OCI-M2 (cell line): ENCODE results near the gene METTL13.
"Not testable (repeated sequence)": the region's sequence is repeated elsewhere in the genome, so short reads cannot be mapped to it uniquely, and the experiment has no call there.

ENCODE experiments used
- DNase-seq: peaks from one replicate; lab custom pipeline; 2025; ENCODE audit not compliant: unreplicated experiment; lab: John Stamatoyannopoulos, UW

The METTL13 gene

DNA sequence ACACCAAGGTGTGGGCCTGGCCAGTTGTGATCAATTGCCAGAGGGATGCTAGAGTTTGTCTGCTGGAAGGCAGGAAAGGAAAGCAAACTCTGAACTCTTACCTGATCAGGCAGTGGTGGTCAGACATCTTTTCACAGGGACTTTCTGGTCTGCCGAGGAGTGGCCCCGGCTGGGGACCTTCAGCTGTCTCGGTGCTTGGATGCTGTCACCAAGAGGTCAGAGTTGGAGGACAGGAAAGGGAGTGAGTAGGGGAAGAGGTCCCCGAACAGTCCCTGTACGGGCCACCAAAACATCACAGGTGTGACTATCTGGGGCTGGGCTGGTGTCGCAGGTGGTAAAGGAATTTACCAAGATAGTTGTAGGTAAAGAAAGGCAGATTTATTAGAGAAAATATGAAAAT, 17.7 kb upstream of the METTL13 start:
- no peak for DNase-seq

DNA sequence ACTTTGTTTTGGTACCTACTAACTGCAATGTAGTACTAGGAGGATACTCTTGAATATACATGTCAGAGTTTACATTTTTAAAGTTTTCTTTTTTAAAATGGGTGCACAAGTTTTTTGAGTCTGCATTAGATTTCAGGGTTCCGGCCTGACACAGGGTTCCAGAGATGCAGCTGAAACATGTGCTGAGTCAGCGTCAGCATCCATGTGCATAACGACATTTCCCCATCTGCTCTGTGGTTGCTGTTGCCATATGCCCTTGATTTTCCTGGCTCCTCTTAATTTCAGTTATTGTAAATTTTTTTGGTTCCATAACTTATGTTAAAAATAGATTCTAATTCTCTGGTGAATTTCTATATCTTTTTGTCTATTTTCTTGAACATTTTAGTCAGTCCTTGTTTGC, 12.3 kb upstream of the METTL13 start:
- DNase-seq = no peak

DNA sequence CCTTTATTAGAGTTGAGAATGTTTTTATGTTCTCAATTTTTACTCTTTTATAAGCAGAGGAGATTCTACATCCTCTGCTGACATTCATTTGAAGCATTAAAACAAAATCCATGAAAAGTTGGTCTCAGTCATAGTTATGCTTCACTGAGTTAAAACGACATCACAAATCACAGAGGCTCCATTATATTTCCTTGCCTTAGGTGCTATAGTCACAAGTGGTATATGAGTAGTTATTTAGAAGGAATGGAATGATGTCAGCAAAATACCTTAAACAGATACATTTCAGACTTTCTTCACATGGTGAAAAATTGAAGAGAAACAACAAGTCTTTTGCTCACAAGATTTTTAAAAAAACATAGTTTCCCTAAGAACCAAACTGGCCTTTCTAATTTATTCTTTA, 11.7 kb upstream of the METTL13 start:
- DNase-seq = no peak

GRCh38 chr1:171772312-171772711, 9.1 kb upstream of the METTL13 start:
- no peak for DNase-seq

DNA sequence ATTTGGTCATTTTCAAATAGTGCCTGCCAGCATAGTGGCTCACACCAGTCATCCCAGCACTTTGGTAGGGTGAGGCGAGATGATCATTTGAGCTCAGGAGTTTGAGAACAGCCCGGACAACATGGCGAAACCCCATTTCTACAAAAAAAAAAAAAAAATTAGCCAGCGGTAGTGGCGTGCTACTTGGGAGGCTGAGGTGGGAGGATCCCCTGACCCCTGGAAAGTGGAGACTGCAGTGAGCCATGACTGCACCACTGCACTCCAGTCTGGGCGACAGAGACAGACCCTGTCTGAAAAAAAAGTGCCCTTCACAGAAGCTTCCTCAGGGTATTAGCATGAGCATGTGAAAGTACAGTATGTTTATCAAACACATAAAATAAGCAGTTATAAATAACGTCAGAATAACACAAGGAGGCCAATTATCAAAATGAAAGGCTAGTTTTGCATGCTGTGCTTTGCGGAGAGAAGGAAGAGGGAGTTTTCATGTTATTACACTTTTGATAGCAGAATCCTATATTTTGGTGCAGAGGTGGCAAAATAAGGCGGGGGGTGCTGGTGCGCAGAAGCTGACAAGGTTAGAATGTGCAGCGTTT, 781 bp upstream of the METTL13 start:
- no peak for DNase-seq

DNA sequence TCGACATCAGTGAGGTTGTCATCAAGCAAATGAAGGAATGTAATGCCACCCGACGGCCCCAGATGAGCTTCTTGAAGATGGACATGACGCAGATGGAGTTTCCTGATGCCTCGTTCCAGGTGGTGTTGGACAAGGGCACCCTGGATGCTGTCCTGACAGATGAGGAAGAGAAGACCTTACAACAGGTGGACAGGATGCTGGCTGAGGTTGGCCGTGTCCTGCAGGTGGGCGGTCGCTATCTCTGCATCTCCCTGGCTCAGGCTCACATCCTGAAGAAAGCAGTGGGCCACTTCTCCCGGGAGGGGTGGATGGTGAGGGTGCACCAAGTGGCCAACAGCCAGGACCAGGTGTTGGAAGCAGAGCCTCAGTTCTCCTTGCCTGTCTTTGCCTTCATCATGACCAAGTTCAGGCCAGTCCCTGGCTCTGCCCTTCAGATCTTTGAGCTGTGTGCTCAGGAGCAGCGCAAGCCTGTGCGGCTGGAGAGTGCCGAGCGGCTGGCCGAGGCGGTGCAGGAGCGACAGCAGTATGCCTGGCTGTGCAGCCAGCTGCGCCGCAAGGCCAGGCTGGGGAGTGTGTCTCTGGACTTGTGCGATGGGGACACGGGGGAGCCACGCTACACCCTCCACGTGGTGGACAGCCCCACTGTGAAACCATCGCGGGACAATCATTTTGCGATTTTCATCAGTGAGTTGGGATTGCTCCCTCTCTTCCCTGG, 2.5 kb downstream of the METTL13 start:
- no peak for DNase-seq

DNA sequence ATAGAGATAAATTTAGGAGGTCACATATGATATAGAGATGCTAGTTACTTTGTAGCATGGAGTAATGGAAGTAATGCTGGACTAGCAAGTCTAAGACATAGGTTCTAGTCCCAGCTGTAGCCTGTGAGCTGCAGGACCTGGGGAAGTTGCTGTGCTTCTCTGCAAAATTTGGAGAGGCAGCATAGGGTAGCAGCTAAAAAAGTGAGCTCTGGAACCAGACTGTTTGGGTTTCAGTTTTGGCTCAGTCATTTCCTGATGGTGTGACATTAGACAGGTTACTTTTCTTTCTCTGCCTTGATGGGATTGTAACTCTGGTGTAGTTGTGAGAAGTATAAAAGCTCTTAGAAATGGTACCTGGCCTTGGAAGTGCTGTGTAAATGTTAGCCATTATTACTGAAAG, 3.3 kb downstream of the METTL13 start:
- no peak for DNase-seq

DNA sequence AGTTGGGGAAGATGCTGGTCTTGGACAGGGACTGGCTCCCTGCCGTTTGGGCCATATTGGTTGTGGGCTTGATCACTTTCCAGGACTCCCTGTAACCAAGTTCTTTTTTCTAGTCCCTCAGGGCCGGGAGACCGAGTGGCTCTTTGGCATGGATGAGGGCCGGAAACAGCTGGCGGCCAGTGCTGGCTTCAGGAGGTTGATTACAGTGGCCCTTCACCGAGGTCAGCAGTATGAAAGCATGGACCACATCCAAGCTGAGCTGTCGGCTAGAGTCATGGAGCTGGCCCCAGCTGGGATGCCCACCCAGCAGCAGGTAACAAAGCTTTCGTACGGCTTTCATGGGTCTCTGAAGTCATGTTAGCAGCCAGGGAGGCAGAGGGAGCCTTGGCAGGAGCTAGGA, 4.3 kb downstream of the METTL13 start:
- DNase-seq = no peak

GRCh38 chr1:171786534-171786933, 5.1 kb downstream of the METTL13 start:
- no peak for DNase-seq

- no peak for DNase-seq
These were observed 6.4 kb downstream of the METTL13 start for GRCh38 chr1:171787686-171788480.

DNA sequence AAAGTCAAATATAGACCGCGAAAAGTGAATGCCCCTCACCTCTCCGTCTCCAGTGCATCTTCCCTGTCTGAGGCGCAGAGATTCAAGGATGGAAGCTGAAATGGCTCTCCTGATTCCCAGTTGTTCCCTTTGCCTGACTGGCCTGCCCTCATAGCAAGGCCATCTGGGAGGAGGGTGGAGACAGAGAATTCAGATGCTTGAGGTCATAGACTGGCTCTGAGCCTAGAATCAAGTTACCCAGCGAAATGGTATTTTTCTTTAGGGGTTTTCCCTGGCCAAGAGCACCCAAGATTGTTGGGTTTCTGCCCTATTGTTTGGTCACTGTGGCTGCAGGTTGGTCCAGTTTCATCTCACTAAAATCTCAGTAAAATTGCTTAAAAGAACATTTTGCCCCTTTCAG, 7.2 kb downstream of the METTL13 start:
- DNase-seq = no peak

DNA sequence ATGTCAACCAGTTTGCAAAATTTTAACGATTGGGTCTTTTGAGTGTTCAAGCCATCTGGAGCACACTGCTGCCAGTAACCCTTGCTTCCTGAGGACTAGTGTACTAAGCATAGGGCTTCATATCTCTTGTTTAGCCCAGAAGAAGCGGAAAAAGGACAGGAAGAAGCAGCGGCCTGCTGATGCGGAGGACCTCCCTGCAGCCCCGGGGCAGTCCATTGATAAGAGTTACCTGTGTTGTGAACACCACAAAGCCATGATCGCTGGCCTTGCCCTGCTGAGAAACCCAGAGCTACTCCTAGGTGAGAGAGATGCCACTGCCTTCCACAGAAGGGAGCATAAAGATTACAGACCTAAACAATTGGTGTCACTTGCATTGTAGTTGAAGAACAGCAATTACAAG, 8.9 kb downstream of the METTL13 start:
- no peak for DNase-seq

- no peak for DNase-seq
These were observed 11.4 kb downstream of the METTL13 start for GRCh38 chr1:171792656-171793369.

- no peak for DNase-seq
These were observed 12.2 kb downstream of the METTL13 start for GRCh38 chr1:171793636-171794035.

GRCh38 chr1:171794085-171794484, 12.6 kb downstream of the METTL13 start:
- DNase-seq = no peak

- DNase-seq = no peak
These were observed 15.1 kb downstream of the METTL13 start for GRCh38 chr1:171796592-171796991.

- DNase-seq = no peak
These were observed 16.9 kb downstream of the METTL13 start for GRCh38 chr1:171798311-171798710.

- DNase-seq = no peak
These were observed 17.3 kb downstream of the METTL13 start for GRCh38 chr1:171798765-171799164.

- DNase-seq = no peak
These were observed 17.7 kb downstream of the METTL13 start for GRCh38 chr1:171799166-171799565.

DNA sequence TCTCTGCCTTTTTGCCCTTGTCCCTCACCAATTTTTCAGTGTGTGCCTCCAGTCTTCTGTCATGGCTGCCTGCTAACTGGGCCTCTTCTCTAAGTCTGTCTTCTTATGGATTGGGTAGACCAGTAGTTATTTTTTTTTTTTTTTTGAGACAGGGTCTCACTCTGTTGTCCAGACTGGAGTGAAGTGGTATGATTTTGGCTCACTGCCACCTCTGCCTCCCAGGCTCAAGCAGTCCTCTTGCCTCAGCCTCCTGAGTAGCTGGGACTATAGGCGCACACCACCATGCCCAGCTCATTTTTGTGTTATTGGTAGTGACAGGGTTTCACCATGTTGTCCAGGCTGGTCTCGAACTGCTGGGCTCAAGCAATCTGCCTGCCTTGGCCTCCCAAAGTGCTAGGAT, 18.2 kb downstream of the METTL13 start:
- not testable (repeated sequence) for DNase-seq

DNA sequence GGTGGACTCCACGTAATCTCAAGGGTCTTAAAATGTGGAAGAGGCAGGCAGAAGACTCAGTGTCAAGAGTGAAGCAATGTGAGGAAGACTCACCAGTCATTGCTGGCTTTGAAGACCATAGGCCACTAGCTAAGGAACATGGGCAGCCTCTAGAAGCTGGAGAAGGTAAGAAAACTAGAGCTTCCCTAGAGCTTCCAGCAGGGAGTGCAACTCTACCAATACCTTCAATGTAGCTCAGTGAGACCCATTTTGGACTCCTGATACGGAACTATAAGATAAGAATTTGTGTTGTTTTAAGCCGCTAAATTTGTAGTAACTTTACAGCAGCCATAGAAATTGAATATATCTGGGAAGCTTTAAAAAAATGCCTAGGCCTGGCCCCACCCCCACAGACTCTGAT, 18.9 kb downstream of the METTL13 start:
- DNase-seq = no peak

DNA sequence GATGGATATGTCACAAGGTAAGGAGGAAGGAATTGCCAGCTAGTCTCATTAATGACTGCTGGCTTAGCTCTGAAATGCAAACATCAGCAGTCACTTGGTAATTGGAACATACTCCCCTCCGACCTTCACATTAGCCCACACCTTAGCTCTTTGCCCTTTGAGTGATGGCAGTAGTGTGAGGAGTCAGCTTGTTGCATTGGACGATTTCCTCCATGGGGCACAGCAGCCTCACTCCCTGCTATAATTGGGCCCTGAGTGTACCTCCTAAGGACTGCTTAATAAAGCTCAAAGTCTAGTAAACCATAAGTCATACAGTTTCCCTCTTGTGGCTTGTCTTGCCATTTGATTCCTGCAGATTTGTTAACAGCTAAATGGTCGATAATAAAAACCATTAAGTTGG, 19.4 kb downstream of the METTL13 start:
- no peak for DNase-seq
